IMR-90 (cell line): ENCODE measurements around the gene AGXT2.

ENCODE experiments used
- MAFK ChIP-seq: IDR thresholded peaks from 2 replicates; pipeline ENCODE4 v1.6.1; 2012; ENCODE audit warnings: low read depth, low read length, improper control_type of control experiment
- POLR2A ChIP-seq: IDR thresholded peaks from 2 replicates; pipeline ENCODE4 v1.6.1; 2012; ENCODE audit warnings: mild to moderate bottlenecking, low read depth, low read length
- TF ChIP-seq, protein P1 (sequence below): conservative IDR thresholded peaks from 2 replicates; pipeline ENCODE4 v1.5.1; 2012; ENCODE audit warnings: mild to moderate bottlenecking, low read depth, low read length, improper control_type of control experiment

DNA sequence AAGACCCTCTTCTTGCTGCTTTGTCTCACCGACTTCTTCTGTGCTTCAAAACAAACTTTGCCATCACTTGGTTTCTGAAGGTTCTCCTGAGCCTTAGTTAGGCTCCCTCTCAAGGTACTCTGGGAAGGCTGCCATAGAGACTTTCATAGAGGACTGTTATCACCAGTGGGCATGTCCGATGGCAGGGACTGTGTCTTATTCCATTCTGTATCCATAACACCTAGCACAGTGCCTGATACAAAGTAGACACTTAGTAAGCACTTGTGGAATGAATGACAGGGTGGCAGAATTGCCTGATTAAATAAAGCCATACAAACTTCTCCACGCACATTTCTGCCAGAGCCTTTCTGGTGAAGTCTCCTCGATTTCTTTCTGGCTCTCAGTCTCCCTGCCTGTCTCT, 32.7 kb downstream of the AGXT2 start:
- no peak for TF ChIP-seq POLR2A
- TF ChIP-seq, protein P1, sequence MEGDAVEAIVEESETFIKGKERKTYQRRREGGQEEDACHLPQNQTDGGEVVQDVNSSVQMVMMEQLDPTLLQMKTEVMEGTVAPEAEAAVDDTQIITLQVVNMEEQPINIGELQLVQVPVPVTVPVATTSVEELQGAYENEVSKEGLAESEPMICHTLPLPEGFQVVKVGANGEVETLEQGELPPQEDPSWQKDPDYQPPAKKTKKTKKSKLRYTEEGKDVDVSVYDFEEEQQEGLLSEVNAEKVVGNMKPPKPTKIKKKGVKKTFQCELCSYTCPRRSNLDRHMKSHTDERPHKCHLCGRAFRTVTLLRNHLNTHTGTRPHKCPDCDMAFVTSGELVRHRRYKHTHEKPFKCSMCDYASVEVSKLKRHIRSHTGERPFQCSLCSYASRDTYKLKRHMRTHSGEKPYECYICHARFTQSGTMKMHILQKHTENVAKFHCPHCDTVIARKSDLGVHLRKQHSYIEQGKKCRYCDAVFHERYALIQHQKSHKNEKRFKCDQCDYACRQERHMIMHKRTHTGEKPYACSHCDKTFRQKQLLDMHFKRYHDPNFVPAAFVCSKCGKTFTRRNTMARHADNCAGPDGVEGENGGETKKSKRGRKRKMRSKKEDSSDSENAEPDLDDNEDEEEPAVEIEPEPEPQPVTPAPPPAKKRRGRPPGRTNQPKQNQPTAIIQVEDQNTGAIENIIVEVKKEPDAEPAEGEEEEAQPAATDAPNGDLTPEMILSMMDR: no peak
- TF ChIP-seq MAFK: no peak
